HG03045 (cell line): ENCODE results near the gene SIT1.
"Not testable (repeated sequence)": the region's sequence is repeated elsewhere in the genome, so short reads cannot be mapped to it uniquely, and the experiment has no call there.

ENCODE experiments used
- ATAC-seq: cut with Tn5 transposase; IDR thresholded peaks from one replicate; pipeline ENCODE4 v1.9.1; 2021; ENCODE audit warnings: mild to moderate bottlenecking, moderate library complexity; ENCODE audit not compliant: unreplicated experiment

Gene SIT1

GRCh38 chr9:35639225-35639624, 11.5 kb downstream of the SIT1 start:
- not testable (repeated sequence) for ATAC-seq

- not testable (repeated sequence) for ATAC-seq
Measured at GRCh38 chr9:35638751-35639150, 12.0 kb downstream of the SIT1 start.

GRCh38 chr9:35637427-35637955, 13.2 kb downstream of the SIT1 start:
- ATAC-seq = not testable (repeated sequence)

- not testable (repeated sequence) for ATAC-seq
Measured at GRCh38 chr9:35636877-35637246, 13.9 kb downstream of the SIT1 start.

- no peak for ATAC-seq
Measured at GRCh38 chr9:35636135-35636876, 14.4 kb downstream of the SIT1 start.

- ATAC-seq = no peak
Measured at GRCh38 chr9:35635730-35636129, 15.0 kb downstream of the SIT1 start.

GRCh38 chr9:35629597-35629996, 21.1 kb downstream of the SIT1 start:
- no peak for ATAC-seq

GRCh38 chr9:35628389-35628991, 22.2 kb downstream of the SIT1 start:
- no peak for ATAC-seq

GRCh38 chr9:35627575-35627974, 23.2 kb downstream of the SIT1 start:
- no peak for ATAC-seq

GRCh38 chr9:35619800-35620158, 31.0 kb downstream of the SIT1 start:
- no peak for ATAC-seq

GRCh38 chr9:35618854-35619799, 31.6 kb downstream of the SIT1 start:
- ATAC-seq = no peak

GRCh38 chr9:35618325-35618727, 32.4 kb downstream of the SIT1 start, which contains the start of gene CD72:
Gene CD72 (minus strand): TSS chr9:35618413. CDS start chr9:35618303, 110 bp downstream.
- ATAC-seq = no peak

- ATAC-seq = no peak
Measured at GRCh38 chr9:35617548-35617947, 33.2 kb downstream of the SIT1 start.

GRCh38 chr9:35616681-35617459, 33.9 kb downstream of the SIT1 start:
- ATAC-seq = peak; percentile 53

- no peak for ATAC-seq
Measured at GRCh38 chr9:35615981-35616680, 34.6 kb downstream of the SIT1 start.

- ATAC-seq = no peak
Measured at GRCh38 chr9:35612843-35613242, 37.9 kb downstream of the SIT1 start.

GRCh38 chr9:35612066-35612465, 38.7 kb downstream of the SIT1 start:
- not testable (repeated sequence) for ATAC-seq

GRCh38 chr9:35611230-35611797, 39.4 kb downstream of the SIT1 start:
- ATAC-seq = no peak

- no peak for ATAC-seq
Measured at GRCh38 chr9:35609820-35610163, 40.9 kb downstream of the SIT1 start.
